Hepatocyte (in vitro differentiated cells): ENCODE data around the gene CRACDL. TPM values are rescaled to one million over a fixed set of nuclear protein-coding genes. Genes with fewer than 3 reads are reported as not detected.

Experiments
- DNase-seq: peaks from one replicate; pipeline ENCODE4 v3.0.0-alpha.2; 2016; ENCODE audit warnings: low spot score
- H2AFZ ChIP-seq: fragments of 200-600 bp; sonication (generic); 2 replicates; pipeline ENCODE4 v1.6.0; 2016; ENCODE audit warnings: antibody characterized with exemption, mild to moderate bottlenecking
- H3K27ac ChIP-seq: fragments of 200-600 bp; sonication (generic); 2 replicates; pipeline ENCODE4 v1.5.1; 2016; ENCODE audit warnings: mild to moderate bottlenecking
- H3K27me3 ChIP-seq: fragments of 200-600 bp; sonication (generic); 2 replicates; pipeline ENCODE4 v1.6.1; 2016
- H3K36me3 ChIP-seq: fragments of 200-600 bp; sonication (generic); replicated peaks from 2 replicates; pipeline ENCODE4 v1.5.1; 2016; ENCODE audit warnings: low read depth; ENCODE audit not compliant: insufficient read depth
- H3K4me1 ChIP-seq: fragments of 200-600 bp; sonication (generic); 2 replicates; pipeline ENCODE4 v1.5.1; 2016; ENCODE audit warnings: mild to moderate bottlenecking, moderate library complexity; ENCODE audit not compliant: insufficient read depth
- H3K4me2 ChIP-seq: fragments of 200-600 bp; sonication (generic); 2 replicates; pipeline ENCODE4 v1.6.0; 2016
- H3K4me3 ChIP-seq: fragments of 200-600 bp; sonication (generic); 2 replicates; pipeline ENCODE4 v1.5.1; 2016; ENCODE audit warnings: mild to moderate bottlenecking
- H3K79me2 ChIP-seq: fragments of 200-600 bp; sonication (generic); 2 replicates; pipeline ENCODE4 v1.6.0; 2017; ENCODE audit warnings: mild to moderate bottlenecking
- H3K9me2 ChIP-seq: fragments of 200-600 bp; sonication (generic); replicated peaks from 2 replicates; pipeline ENCODE4 v1.6.0; 2017; ENCODE audit warnings: mild to moderate bottlenecking; ENCODE audit not compliant: insufficient read depth
- H3K9me3 ChIP-seq: fragments of 200-600 bp; sonication (generic); 2 replicates; pipeline ENCODE4 v1.5.1; 2016; ENCODE audit warnings: low read depth, mild to moderate bottlenecking
- H4K20me1 ChIP-seq: fragments of 200-600 bp; sonication (generic); 2 replicates; pipeline ENCODE4 v1.6.0; 2016; ENCODE audit warnings: mild to moderate bottlenecking; ENCODE audit not compliant: insufficient read depth, poor library complexity, severe bottlenecking
- EZH2 ChIP-seq: fragments of 200-600 bp; sonication (generic); IDR thresholded peaks from 2 replicates; pipeline ENCODE4 v1.6.1; 2016; ENCODE audit warnings: antibody characterized with exemption, mild to moderate bottlenecking, borderline replicate concordance
- EZH2phosphoT487 ChIP-seq: fragments of 200-600 bp; sonication (generic); IDR thresholded peaks from one replicate; pipeline ENCODE4 v1.6.1; 2018; ENCODE audit warnings: antibody characterized with exemption, mild to moderate bottlenecking, low read depth, moderate library complexity; ENCODE audit not compliant: unreplicated experiment, severe bottlenecking
- WGBS: methylation state at CpG from one replicate; pipeline ENCODE4 v1.1.6; 2016; ENCODE audit warnings: low lambda C conversion rate; ENCODE audit errors: missing lambda C conversion rate; 5-methylcytosine and 5-hydroxymethylcytosine counted together
- polyA plus RNA-seq: library from polyadenylated mRNA; unstranded; fragments of >200 nt; fragmentation: Nextera tagmentation; extraction: Ambion mirVana; gene quantifications from 2 replicates; pipeline ENCODE4 v1.2.1, GENCODE V29; 2016
- total RNA-seq: library from RNA; depleted of rRNA; stranded (reverse); fragments of >200 nt; gene quantifications from 2 replicates; pipeline ENCODE4 v1.2.3, GENCODE V29; 2014
- TF ChIP-seq, protein P1 (sequence below): fragments of 200-600 bp; sonication (generic); IDR thresholded peaks from 2 replicates; pipeline ENCODE4 v1.5.1; 2016; ENCODE audit warnings: antibody characterized with exemption, mild to moderate bottlenecking; ENCODE audit not compliant: poor library complexity

The CRACDL gene
- total and polyA plus RNA-seq, 2 experiments from 2014 or later = 0.47 to 1.4 TPM

- no peak overlapping the region for H3K4me3 ChIP-seq
Measured at GRCh38 chr2:98775146-98775986, 160.7 kb downstream of the CRACDL start.

GRCh38 chr2:98773907-98774306 lies 162.1 kb downstream of the CRACDL start:
- Histone ChIP-seq H3K27me3 (no peaks in the 10 kb centered on the region), H3K4me3 (no peak overlapping the region), H3K9me2 (no peaks in the 10 kb centered on the region), H2AFZ (no peak overlapping the region), H3K9me3 (no peaks in the 10 kb centered on the region), H3K79me2 (no peaks in the 10 kb centered on the region), H3K4me1 (no peaks in the 10 kb centered on the region), H3K36me3 (no peaks in the 10 kb centered on the region), H3K4me2 (no peak overlapping the region), H3K27ac (no peak overlapping the region), H4K20me1 (no peaks in the 10 kb centered on the region)
- TF ChIP-seq EZH2phosphoT487 (no peak), EZH2 (no peak)
- TF ChIP-seq, protein P1, sequence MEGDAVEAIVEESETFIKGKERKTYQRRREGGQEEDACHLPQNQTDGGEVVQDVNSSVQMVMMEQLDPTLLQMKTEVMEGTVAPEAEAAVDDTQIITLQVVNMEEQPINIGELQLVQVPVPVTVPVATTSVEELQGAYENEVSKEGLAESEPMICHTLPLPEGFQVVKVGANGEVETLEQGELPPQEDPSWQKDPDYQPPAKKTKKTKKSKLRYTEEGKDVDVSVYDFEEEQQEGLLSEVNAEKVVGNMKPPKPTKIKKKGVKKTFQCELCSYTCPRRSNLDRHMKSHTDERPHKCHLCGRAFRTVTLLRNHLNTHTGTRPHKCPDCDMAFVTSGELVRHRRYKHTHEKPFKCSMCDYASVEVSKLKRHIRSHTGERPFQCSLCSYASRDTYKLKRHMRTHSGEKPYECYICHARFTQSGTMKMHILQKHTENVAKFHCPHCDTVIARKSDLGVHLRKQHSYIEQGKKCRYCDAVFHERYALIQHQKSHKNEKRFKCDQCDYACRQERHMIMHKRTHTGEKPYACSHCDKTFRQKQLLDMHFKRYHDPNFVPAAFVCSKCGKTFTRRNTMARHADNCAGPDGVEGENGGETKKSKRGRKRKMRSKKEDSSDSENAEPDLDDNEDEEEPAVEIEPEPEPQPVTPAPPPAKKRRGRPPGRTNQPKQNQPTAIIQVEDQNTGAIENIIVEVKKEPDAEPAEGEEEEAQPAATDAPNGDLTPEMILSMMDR = no peak
- DNase-seq = no peak
- 88% methylated on average over 4 of the region's 4 CpGs for WGBS

More at GRCh38 chr2:98775146-98775986, 160.7 kb downstream of the CRACDL start:
- no peak for DNase-seq
- 87% methylated on average over 20 of the region's 20 CpGs for WGBS
- Histone ChIP-seq H3K27ac (no peak overlapping the region), H3K79me2 (no peaks in the 10 kb centered on the region), H3K36me3 (no peaks in the 10 kb centered on the region), H3K4me1 (no peaks in the 10 kb centered on the region), H4K20me1 (no peaks in the 10 kb centered on the region), H3K9me2 (no peaks in the 10 kb centered on the region), H3K9me3 (no peaks in the 10 kb centered on the region), H3K4me2 (no peak overlapping the region), H2AFZ (no peak overlapping the region), H3K27me3 (no peaks in the 10 kb centered on the region)
- TF ChIP-seq, protein P1 = no peak
- TF ChIP-seq EZH2phosphoT487 (no peak), EZH2 (no peak)

DNA sequence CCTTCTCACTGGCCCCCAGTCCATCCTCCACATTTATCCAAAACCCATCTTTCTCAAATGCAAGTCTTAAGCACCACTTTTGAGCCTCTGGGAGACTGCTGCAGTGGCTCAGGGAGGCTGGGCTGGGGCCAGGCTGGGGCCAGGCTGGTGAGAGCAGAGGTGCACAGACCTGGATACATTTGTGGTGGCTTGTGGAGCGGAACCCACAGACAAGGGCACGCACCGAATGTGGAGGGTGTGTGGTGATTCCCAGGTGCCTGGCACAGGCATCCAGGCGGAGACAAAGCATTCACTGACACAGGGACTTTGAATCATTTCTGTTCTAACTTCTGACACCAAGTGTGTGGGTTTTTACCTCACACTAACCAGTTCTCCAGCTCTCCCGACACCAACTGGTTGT lies 162.9 kb downstream of the CRACDL start:
- H3K9me2 ChIP-seq = no peaks in the 10 kb centered on the region
- 98% methylated on average over 5 of the region's 5 CpGs for WGBS
- no peaks in the 10 kb centered on the region for H3K4me1 ChIP-seq
- H2AFZ ChIP-seq = no peak overlapping the region
- H3K9me3 ChIP-seq = no peaks in the 10 kb centered on the region
- H3K79me2 ChIP-seq = no peaks in the 10 kb centered on the region
- no peak overlapping the region for H3K27ac ChIP-seq
- no peak overlapping the region for H3K4me3 ChIP-seq
- DNase-seq = no peak
- H3K4me2 ChIP-seq = no peak overlapping the region
- no peaks in the 10 kb centered on the region for H3K36me3 ChIP-seq
- no peak for TF ChIP-seq EZH2
- TF ChIP-seq EZH2phosphoT487 = no peak
- TF ChIP-seq, protein P1 = no peak
- H4K20me1 ChIP-seq = no peaks in the 10 kb centered on the region
- no peaks in the 10 kb centered on the region for H3K27me3 ChIP-seq
